Measurements from ENCODE around the gene PLB1. TPM values are rescaled to one million over a fixed set of nuclear protein-coding genes. Genes with fewer than 3 reads are reported as not detected.

The PLB1 gene
- total and polyA plus RNA-seq, 9 of the 15 experiments (the other 6 are each of a cell fraction or from before 2014, with no cell fraction given), result 0.01 to 0.09 (median 0.07) TPM; not detected in 2

DNA sequence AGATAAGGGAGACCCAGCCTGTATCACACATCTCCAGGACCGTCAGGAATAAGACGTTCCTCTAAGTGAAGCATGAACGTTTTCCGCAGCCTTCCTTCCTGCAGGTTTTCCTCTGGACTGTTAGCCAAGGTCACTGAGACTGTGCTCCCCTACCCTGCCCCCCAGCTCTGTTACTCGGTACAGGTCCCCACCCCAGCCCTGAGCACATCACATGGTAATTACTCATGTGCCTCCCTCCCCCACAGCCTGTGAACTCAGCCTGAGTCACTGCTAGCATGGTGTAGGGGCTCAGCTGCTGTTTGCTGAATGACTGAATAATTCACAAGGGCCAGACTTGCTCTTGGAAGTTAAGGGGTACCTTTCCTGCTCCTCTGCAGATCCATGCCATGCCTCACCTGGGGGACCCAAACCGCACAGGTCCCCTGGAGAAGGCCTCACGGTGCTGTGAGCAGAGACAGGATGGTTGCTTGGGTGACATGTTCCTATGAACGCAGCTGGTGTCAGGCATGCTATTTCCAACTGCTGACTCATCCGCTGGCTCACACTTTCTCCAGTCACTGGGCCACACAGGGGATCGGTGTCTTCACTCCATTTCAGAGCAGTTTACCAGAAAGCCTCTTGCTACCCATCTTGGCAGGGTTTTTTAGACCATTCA lies 88.2 kb downstream of the PLB1 start (continued):
- TF ChIP-seq, protein P1, sequence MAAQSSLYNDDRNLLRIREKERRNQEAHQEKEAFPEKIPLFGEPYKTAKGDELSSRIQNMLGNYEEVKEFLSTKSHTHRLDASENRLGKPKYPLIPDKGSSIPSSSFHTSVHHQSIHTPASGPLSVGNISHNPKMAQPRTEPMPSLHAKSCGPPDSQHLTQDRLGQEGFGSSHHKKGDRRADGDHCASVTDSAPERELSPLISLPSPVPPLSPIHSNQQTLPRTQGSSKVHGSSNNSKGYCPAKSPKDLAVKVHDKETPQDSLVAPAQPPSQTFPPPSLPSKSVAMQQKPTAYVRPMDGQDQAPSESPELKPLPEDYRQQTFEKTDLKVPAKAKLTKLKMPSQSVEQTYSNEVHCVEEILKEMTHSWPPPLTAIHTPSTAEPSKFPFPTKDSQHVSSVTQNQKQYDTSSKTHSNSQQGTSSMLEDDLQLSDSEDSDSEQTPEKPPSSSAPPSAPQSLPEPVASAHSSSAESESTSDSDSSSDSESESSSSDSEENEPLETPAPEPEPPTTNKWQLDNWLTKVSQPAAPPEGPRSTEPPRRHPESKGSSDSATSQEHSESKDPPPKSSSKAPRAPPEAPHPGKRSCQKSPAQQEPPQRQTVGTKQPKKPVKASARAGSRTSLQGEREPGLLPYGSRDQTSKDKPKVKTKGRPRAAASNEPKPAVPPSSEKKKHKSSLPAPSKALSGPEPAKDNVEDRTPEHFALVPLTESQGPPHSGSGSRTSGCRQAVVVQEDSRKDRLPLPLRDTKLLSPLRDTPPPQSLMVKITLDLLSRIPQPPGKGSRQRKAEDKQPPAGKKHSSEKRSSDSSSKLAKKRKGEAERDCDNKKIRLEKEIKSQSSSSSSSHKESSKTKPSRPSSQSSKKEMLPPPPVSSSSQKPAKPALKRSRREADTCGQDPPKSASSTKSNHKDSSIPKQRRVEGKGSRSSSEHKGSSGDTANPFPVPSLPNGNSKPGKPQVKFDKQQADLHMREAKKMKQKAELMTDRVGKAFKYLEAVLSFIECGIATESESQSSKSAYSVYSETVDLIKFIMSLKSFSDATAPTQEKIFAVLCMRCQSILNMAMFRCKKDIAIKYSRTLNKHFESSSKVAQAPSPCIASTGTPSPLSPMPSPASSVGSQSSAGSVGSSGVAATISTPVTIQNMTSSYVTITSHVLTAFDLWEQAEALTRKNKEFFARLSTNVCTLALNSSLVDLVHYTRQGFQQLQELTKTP (IDR thresholded peaks at IDR 0.05; ENCODE audit: low read depth in 1 of 2, partially characterized antibody in 2 of 2), result peak in 1 of 2 experiments; percentile 76
- TF ChIP-seq WHSC1 (IDR thresholded peaks at IDR 0.05; ENCODE audit: low read length), result no peak
- TF ChIP-seq CAMTA2 (CRISPR knock-in tag; conservative IDR thresholded peaks at IDR 0.05), result no peak
- TF ChIP-seq, protein P2, sequence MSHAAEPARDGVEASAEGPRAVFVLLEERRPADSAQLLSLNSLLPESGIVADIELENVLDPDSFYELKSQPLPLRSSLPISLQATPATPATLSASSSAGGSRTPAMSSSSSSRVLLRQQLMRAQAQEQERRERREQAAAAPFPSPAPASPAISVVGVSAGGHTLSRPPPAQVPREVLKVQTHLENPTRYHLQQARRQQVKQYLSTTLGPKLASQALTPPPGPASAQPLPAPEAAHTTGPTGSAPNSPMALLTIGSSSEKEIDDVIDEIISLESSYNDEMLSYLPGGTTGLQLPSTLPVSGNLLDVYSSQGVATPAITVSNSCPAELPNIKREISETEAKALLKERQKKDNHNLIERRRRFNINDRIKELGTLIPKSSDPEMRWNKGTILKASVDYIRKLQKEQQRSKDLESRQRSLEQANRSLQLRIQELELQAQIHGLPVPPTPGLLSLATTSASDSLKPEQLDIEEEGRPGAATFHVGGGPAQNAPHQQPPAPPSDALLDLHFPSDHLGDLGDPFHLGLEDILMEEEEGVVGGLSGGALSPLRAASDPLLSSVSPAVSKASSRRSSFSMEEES (CRISPR knock-in tag; IDR thresholded peaks at IDR 0.05), result peak; percentile 46
- TF ChIP-seq, protein P3, sequence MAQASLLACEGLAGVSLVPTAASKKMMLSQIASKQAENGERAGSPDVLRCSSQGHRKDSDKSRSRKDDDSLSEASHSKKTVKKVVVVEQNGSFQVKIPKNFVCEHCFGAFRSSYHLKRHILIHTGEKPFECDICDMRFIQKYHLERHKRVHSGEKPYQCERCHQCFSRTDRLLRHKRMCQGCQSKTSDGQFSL (CRISPR knock-in tag; IDR thresholded peaks at IDR 0.05), result no peak
- TF ChIP-seq, protein P3 (tag; IDR thresholded peaks at IDR 0.05), result peak in 1 of 2 experiments; percentile 50; a peak in 1 of 4 replicates
- TF ChIP-seq PHB (CRISPR knock-in tag; IDR thresholded peaks at IDR 0.05), result no peak
- TF ChIP-seq, protein P4, sequence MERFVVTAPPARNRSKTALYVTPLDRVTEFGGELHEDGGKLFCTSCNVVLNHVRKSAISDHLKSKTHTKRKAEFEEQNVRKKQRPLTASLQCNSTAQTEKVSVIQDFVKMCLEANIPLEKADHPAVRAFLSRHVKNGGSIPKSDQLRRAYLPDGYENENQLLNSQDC (CRISPR knock-in tag; IDR thresholded peaks at IDR 0.05), result no peak
- TF ChIP-seq CBFA2T3 (IDR thresholded peaks at IDR 0.05), result peak; percentile 67
- no peak for TF ChIP-seq PYGO2 (tag; IDR thresholded peaks at IDR 0.05)
- no peak for TF ChIP-seq KAT2B (IDR thresholded peaks at IDR 0.05; ENCODE audit: low read depth, low read length)
- TF ChIP-seq KLF13 (tag; IDR thresholded peaks at IDR 0.05; ENCODE audit: borderline replicate concordance, low read depth), result no peak
- peak; percentile 12 for TF ChIP-seq ZFP36 (IDR thresholded peaks at IDR 0.05; ENCODE audit: low read depth, low read length, partially characterized antibody)
- TF ChIP-seq NR1H2 (CRISPR knock-in tag; IDR thresholded peaks at IDR 0.05), result no peak
- TF ChIP-seq RBFOX2 (IDR thresholded peaks at IDR 0.05; ENCODE audit: low read depth, low read length), result peak; percentile 33; the same call in 1 of the 2 replicates
- TF ChIP-seq, protein P5, sequence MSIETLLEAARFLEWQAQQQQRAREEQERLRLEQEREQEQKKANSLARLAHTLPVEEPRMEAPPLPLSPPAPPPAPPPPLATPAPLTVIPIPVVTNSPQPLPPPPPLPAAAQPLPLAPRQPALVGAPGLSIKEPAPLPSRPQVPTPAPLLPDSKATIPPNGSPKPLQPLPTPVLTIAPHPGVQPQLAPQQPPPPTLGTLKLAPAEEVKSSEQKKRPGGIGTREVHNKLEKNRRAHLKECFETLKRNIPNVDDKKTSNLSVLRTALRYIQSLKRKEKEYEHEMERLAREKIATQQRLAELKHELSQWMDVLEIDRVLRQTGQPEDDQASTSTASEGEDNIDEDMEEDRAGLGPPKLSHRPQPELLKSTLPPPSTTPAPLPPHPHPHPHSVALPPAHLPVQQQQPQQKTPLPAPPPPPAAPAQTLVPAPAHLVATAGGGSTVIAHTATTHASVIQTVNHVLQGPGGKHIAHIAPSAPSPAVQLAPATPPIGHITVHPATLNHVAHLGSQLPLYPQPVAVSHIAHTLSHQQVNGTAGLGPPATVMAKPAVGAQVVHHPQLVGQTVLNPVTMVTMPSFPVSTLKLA (conservative IDR thresholded peaks at IDR 0.05), result peak; percentile 79 to 87

Data from K562 (cell line).